H9 (cell line): ENCODE measurements around the gene ARHGAP26. TPM values are rescaled to one million over a fixed set of nuclear protein-coding genes. Genes with fewer than 3 reads are reported as not detected.

Experiments used
- DNase-seq: peaks from one replicate; pipeline ENCODE4 v3.0.0-alpha.2; 2017
- H2AFZ ChIP-seq: one replicate; pipeline ENCODE4 v1.6.1; 2013; ENCODE audit warnings: mild to moderate bottlenecking, low read length, control low read depth, moderate library complexity
- H2AK5ac ChIP-seq: 2 replicates; pipeline ENCODE4 v1.6.1; 2013; ENCODE audit warnings: low read length, control low read depth, mixed read lengths; ENCODE audit not compliant: insufficient read length
- H2BK120ac ChIP-seq: one replicate; pipeline ENCODE4 v1.6.1; 2013; ENCODE audit warnings: low read depth, mild to moderate bottlenecking, low read length, control low read depth, inconsistent platforms; ENCODE audit not compliant: poor library complexity, severe bottlenecking
- H2BK12ac ChIP-seq: 2 replicates; pipeline ENCODE4 v1.6.1; 2013; ENCODE audit warnings: low read length, control low read depth, mixed read lengths, low read depth; ENCODE audit not compliant: insufficient read length
- H2BK15ac ChIP-seq: 2 replicates; pipeline ENCODE4 v1.6.1; 2013; ENCODE audit warnings: low read depth, low read length, control low read depth
- H2BK20ac ChIP-seq: one replicate; pipeline ENCODE4 v1.6.1; 2013; ENCODE audit warnings: low read depth, mild to moderate bottlenecking, low read length, control low read depth, inconsistent platforms; ENCODE audit not compliant: poor library complexity, severe bottlenecking
- H2BK5ac ChIP-seq: 2 replicates; pipeline ENCODE4 v1.6.1; 2013; ENCODE audit warnings: low read length, control low read depth, mixed read lengths; ENCODE audit not compliant: insufficient read length
- H3K14ac ChIP-seq: 2 replicates; pipeline ENCODE4 v1.6.1; 2013; ENCODE audit warnings: low read length, control low read depth; ENCODE audit not compliant: insufficient read depth
- H3K18ac ChIP-seq: 2 replicates; pipeline ENCODE4 v1.6.1; 2013; ENCODE audit warnings: low read depth, mild to moderate bottlenecking, mixed read lengths, low read length, control low read depth; ENCODE audit not compliant: insufficient read length
- H3K23ac ChIP-seq: 2 replicates; pipeline ENCODE4 v1.6.1; 2013; ENCODE audit warnings: low read length, control low read depth, mixed read lengths, low read depth; ENCODE audit not compliant: insufficient read length
- H3K23me2 ChIP-seq: 2 replicates; pipeline ENCODE4 v1.6.1; 2013; ENCODE audit warnings: low read depth, mild to moderate bottlenecking, mixed read lengths, low read length, control low read depth; ENCODE audit not compliant: insufficient read length, poor library complexity, severe bottlenecking
- H3K27ac ChIP-seq: 2 replicates; pipeline ENCODE4 v1.5.1; 2013; ENCODE audit warnings: low read length, control low read depth, mixed read lengths, low read depth; ENCODE audit not compliant: insufficient read length
- H3K27me3 ChIP-seq: 2 replicates; pipeline ENCODE4 v1.6.1; 2013; ENCODE audit warnings: low read length, control low read depth, inconsistent platforms; ENCODE audit not compliant: insufficient read depth
- H3K4ac ChIP-seq: 2 replicates; pipeline ENCODE4 v1.6.1; 2013; ENCODE audit warnings: low read depth, mild to moderate bottlenecking, control low read depth, inconsistent platforms, low read length, moderate library complexity
- H3K4me1 ChIP-seq: 2 replicates; pipeline ENCODE4 v1.6.1; 2013; ENCODE audit warnings: low read length, control low read depth, inconsistent platforms; ENCODE audit not compliant: insufficient read depth
- H3K4me2 ChIP-seq: 2 replicates; pipeline ENCODE4 v1.6.1; 2013; ENCODE audit warnings: low read length, control low read depth, mixed read lengths; ENCODE audit not compliant: insufficient read length, insufficient read depth
- H3K56ac ChIP-seq: 2 replicates; pipeline ENCODE4 v1.6.1; 2013; ENCODE audit warnings: low read depth, mild to moderate bottlenecking, mixed read lengths, low read length, control low read depth; ENCODE audit not compliant: insufficient read length
- H3K79me1 ChIP-seq: 2 replicates; pipeline ENCODE4 v1.6.1; 2013; ENCODE audit warnings: low read depth, mild to moderate bottlenecking, moderate library complexity, low read length, control low read depth, inconsistent platforms; ENCODE audit not compliant: insufficient read depth, poor library complexity, severe bottlenecking
- H3K79me2 ChIP-seq: 2 replicates; pipeline ENCODE4 v1.6.1; 2013; ENCODE audit warnings: low read length, control low read depth, inconsistent platforms; ENCODE audit not compliant: insufficient read depth
- H3K9ac ChIP-seq: 2 replicates; pipeline ENCODE4 v1.6.1; 2013; ENCODE audit warnings: low read length, control low read depth, mixed read lengths; ENCODE audit not compliant: insufficient read length; ENCODE audit errors: extremely low read depth
- H3K9me3 ChIP-seq: one replicate; pipeline ENCODE4 v1.6.1; 2013; ENCODE audit warnings: low read depth, low read length, inconsistent platforms; ENCODE audit not compliant: control insufficient read depth
- H3T11ph ChIP-seq: one replicate; pipeline ENCODE4 v1.6.1; 2013; ENCODE audit warnings: mild to moderate bottlenecking, low read length, control low read depth, inconsistent platforms
- H4K20me1 ChIP-seq: one replicate; pipeline ENCODE4 v1.6.1; 2013; ENCODE audit not compliant: control insufficient read depth, insufficient read length, insufficient read depth
- H4K5ac ChIP-seq: 2 replicates; pipeline ENCODE4 v1.6.1; 2013; ENCODE audit warnings: low read depth, mild to moderate bottlenecking, mixed read lengths, low read length, control low read depth; ENCODE audit not compliant: insufficient read length
- H4K8ac ChIP-seq: replicated peaks from 2 replicates; pipeline ENCODE4 v1.6.1; 2013; ENCODE audit warnings: low read length, control low read depth, mixed read lengths, low read depth; ENCODE audit not compliant: insufficient read length
- H4K91ac ChIP-seq: 2 replicates; pipeline ENCODE4 v1.6.1; 2013; ENCODE audit warnings: low read depth, mild to moderate bottlenecking, moderate library complexity, mixed read lengths, low read length, control low read depth; ENCODE audit not compliant: insufficient read length
- H3K27ac Mint-ChIP-seq, 3 experiments: 2 replicates in 2 of 3; 3 replicates in 1 of 3; pipeline ENCODE4 v1.8.0; 2020 to 2021; ENCODE audit warnings: mixed read lengths in 3 of 3, mild to moderate bottlenecking in 1 of 3, moderate library complexity in 1 of 3
- H3K27me3 Mint-ChIP-seq: 2 replicates; pipeline ENCODE4 v1.8.0; 2021; ENCODE audit warnings: low read depth, mild to moderate bottlenecking, moderate library complexity, mixed read lengths
- H3K36me3 Mint-ChIP-seq, 3 experiments: 2 replicates in 2 of 3; 3 replicates in 1 of 3; pipeline ENCODE4 v1.8.0; 2020 to 2021; ENCODE audit warnings: low read depth in 3 of 3, mixed read lengths in 3 of 3; ENCODE audit not compliant: insufficient read depth in 1 of 3
- H3K4me1 Mint-ChIP-seq, 2 experiments: 2 replicates each; pipeline ENCODE4 v1.8.0; 2020; ENCODE audit warnings: mixed read lengths in 2 of 2
- H3K4me3 Mint-ChIP-seq, 2 experiments: 2 replicates in 1 of 2; 3 replicates in 1 of 2; pipeline ENCODE4 v1.8.0; 2020 to 2021; ENCODE audit warnings: mild to moderate bottlenecking in 2 of 2, mixed read lengths in 2 of 2, moderate library complexity in 1 of 2
- H3K9me3 Mint-ChIP-seq, 2 experiments: 2 replicates in 1 of 2; 3 replicates in 1 of 2; pipeline ENCODE4 v1.8.0; 2020; ENCODE audit warnings: mild to moderate bottlenecking in 2 of 2, mixed read lengths in 2 of 2, moderate library complexity in 1 of 2
- CTCF ChIP-seq: fragments of 200-600 bp; sonication (generic); conservative IDR thresholded peaks from 3 replicates; pipeline ENCODE4 v1.8.0; 2021; ENCODE audit warnings: antibody characterized with exemption, mild to moderate bottlenecking
- WGBS: extraction: QIAGEN DNeasy Blood & Tissue Kit; methylation state at CpG from one replicate; pipeline ENCODE4 v1.1.7; 2013; ENCODE audit warnings: missing lambda C conversion rate, low lambda C conversion rate, mixed read lengths; ENCODE audit not compliant: insufficient read length; ENCODE audit errors: extremely low coverage; 5-methylcytosine and 5-hydroxymethylcytosine counted together
- total RNA-seq: library from RNA; stranded (reverse); gene quantifications from 2 replicates; pipeline ENCODE4 v1.2.1, GENCODE V29; 2021

Gene ARHGAP26
- total RNA-seq, 1 experiment from 2014 or later: 13.8 TPM

DNA sequence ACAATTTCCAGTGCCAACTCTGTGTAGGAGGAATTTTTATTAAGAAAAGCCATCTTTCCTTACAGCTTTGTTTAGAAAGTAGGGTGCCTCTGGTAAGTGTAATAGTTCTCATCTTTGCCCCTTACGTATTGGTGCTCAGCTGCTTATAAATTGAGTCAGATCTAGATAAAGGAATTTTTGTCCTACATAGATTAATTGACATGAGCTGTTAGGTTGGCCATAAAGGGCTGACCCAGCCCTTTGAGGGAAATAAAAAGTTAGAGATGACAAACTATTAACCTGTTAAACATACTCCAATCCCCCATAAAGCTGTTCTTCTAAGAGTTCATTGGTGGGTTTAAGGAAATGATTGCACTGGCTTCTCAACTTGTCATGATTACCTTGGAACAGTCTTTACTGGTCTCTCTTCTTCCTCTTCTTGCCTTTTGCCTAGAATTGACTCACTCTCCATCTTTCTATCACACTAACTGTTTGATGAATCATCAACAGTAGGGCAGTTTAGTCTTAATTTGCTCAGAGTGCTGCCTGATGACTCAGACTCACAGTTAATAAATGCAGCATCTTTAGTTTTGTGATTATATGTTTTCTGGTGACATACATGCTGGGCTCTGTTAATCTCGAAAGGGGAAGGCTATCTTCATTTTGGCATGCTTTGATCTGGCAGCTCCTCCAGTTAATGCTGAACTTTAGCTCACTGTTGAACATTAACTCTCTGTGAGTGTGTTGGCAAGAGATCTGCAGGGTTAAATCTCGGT, 51.7 kb downstream of the ARHGAP26 start:
- no peak overlapping the region for H3K4ac ChIP-seq
- peaks cover 30 to 32% of the 10 kb centered on the region in 2 experiments for H3K4me1 Mint-ChIP-seq

More for the DNA sequence above, 51.7 kb downstream of the ARHGAP26 start:
- Histone ChIP-seq H2AK5ac (no peak overlapping the region), H3K27ac (no peak overlapping the region), H4K8ac (no peak overlapping the region), H3K9ac (no peak overlapping the region), H3K56ac (no peak overlapping the region), H3K4me1 (peaks cover 11% of the 10 kb centered on the region; the same call in 1 of the 2 replicates), H3K79me2 (no peaks in the 10 kb centered on the region), H3K9me3 (no peaks in the 10 kb centered on the region), H3K79me1 (peaks cover 2% of the 10 kb centered on the region), H2BK12ac (no peak overlapping the region), H2AFZ (no peak overlapping the region), H3K18ac (no peak overlapping the region), H3T11ph (no peak overlapping the region), H3K14ac (no peak overlapping the region), H3K23ac (no peak overlapping the region), H3K23me2 (no peaks in the 10 kb centered on the region), H4K91ac (no peak overlapping the region), H2BK15ac (no peak overlapping the region), H3K27me3 (no peaks in the 10 kb centered on the region), H4K20me1 (no peaks in the 10 kb centered on the region), H4K5ac (no peak overlapping the region), H2BK5ac (no peak overlapping the region), H3K4me2 (no peak overlapping the region), H2BK20ac (no peak overlapping the region), H2BK120ac (no peak overlapping the region)
- no peak for DNase-seq
- no CpG with 5 or more reads among the region's 3 CpGs for WGBS
- no peaks in the 10 kb centered on the region for H3K27me3 Mint-ChIP-seq
- no peak overlapping the region for H3K27ac Mint-ChIP-seq
- H3K4me3 Mint-ChIP-seq: no peak overlapping the region
- H3K9me3 Mint-ChIP-seq: no peaks in the 10 kb centered on the region
- H3K36me3 Mint-ChIP-seq: no peaks in the 10 kb centered on the region
- TF ChIP-seq CTCF: no peak
